Thoracic aorta endothelial cell (primary cell): ENCODE data around the gene MROH8. TPM values are rescaled to one million over a fixed set of nuclear protein-coding genes. Genes with fewer than 3 reads are reported as not detected.

Source experiments
- total RNA-seq: library from RNA; depleted of rRNA; stranded (reverse); fragments of >200 nt; gene quantifications from 2 replicates; pipeline ENCODE4 v1.2.3, GENCODE V29; 2012

MROH8 gene
- total RNA-seq = 1.5 and 1.9 TPM in 2 replicates

GRCh38 chr20:37178839-37179682, at the start of gene MROH8, which contains the start of gene RPN2:
MROH8 (minus strand) TSS chr20:37179548.
RPN2 (plus strand) TSS chr20:37179330; CDS start chr20:37179357, 27 bp downstream.

GRCh38 chr20:37095599-37096414, 83.5 kb downstream of the MROH8 start, which contains the start of gene RBL1:
RBL1 (minus strand) TSS chr20:37095997; CDS start chr20:37095928, 69 bp downstream.

Other genes starting within 250 kb of the MROH8 start
- gene SAMHD1, start 227.8 kb downstream of the MROH8 start, total RNA-seq = 58.7 and 62.9 TPM in 2 replicates
- 34.7 and 34.8 TPM in 2 replicates for gene RBL1, start 83.6 kb downstream of the MROH8 start, total RNA-seq
- gene RPN2, start 218 bp downstream of the MROH8 start, total RNA-seq = 204 and 227 TPM in 2 replicates
- not detected in 2 replicates for gene GHRH, start 82.3 kb upstream of the MROH8 start, total RNA-seq
- gene MANBAL, start 110.1 kb upstream of the MROH8 start, total RNA-seq = 12.2 and 14.7 TPM in 2 replicates
- 17.0 and 26.9 TPM in 2 replicates for gene SRC, start 166.6 kb upstream of the MROH8 start, total RNA-seq